ENCODE measurements around the gene ASXL2.
A peak's percentile ranks its signal among the peaks of the same experiment; 100 is the strongest.

Gene ASXL2

GRCh38 chr2:25701801-25702200, 176.5 kb downstream of the ASXL2 start:
- H3K27me3 ChIP-seq (ENCODE audit: insufficient read depth, low read depth, severe bottlenecking) = no peaks in the 10 kb centered on the region
- no peak for TF ChIP-seq CTCF (IDR thresholded peaks at IDR 0.05; ENCODE audit: low read depth, low read length)
- H3K36me3 ChIP-seq = no peaks in the 10 kb centered on the region
- peak overlapping the region; percentile 3; the same call in 1 of the 2 replicates for H3K27ac ChIP-seq
- H3K9me3 ChIP-seq (ENCODE audit: severe bottlenecking) = peaks cover 4% of the 10 kb centered on the region
- no peak overlapping the region for H3K4me3 ChIP-seq (ENCODE audit: low read depth, low read length)
- DNase-seq = peak; percentile 55

- Histone ChIP-seq H3K4me3 (ENCODE audit: low read depth, low read length) (no peak overlapping the region), H3K27ac (no peak overlapping the region), H3K36me3 (no peaks in the 10 kb centered on the region), H3K9me3 (ENCODE audit: severe bottlenecking) (peaks cover 4% of the 10 kb centered on the region), H3K27me3 (ENCODE audit: insufficient read depth, low read depth, severe bottlenecking) (no peaks in the 10 kb centered on the region)
- peak; percentile 40 for DNase-seq
- TF ChIP-seq CTCF (IDR thresholded peaks at IDR 0.05; ENCODE audit: low read depth, low read length) = peak; percentile 66
Observed at GRCh38 chr2:25700221-25700660, 178.0 kb downstream of the ASXL2 start.

- no peak for TF ChIP-seq CTCF (IDR thresholded peaks at IDR 0.05; ENCODE audit: low read depth, low read length)
- Histone ChIP-seq H3K9me3 (ENCODE audit: severe bottlenecking) (no peaks in the 10 kb centered on the region), H3K36me3 (no peaks in the 10 kb centered on the region), H3K27me3 (ENCODE audit: insufficient read depth, low read depth, severe bottlenecking) (no peaks in the 10 kb centered on the region), H3K4me3 (ENCODE audit: low read depth, low read length) (no peak overlapping the region), H3K27ac (no peak overlapping the region)
- no peak for DNase-seq
Observed at GRCh38 chr2:25699216-25699615, 179.1 kb downstream of the ASXL2 start.

- no peaks in the 10 kb centered on the region for H3K36me3 ChIP-seq
- no peak overlapping the region for H3K27ac ChIP-seq
- H3K9me3 ChIP-seq (ENCODE audit: severe bottlenecking) = no peaks in the 10 kb centered on the region
- H3K27me3 ChIP-seq (ENCODE audit: insufficient read depth, low read depth, severe bottlenecking) = no peaks in the 10 kb centered on the region
- no peak for DNase-seq
- TF ChIP-seq CTCF (IDR thresholded peaks at IDR 0.05; ENCODE audit: low read depth, low read length) = no peak
- H3K4me3 ChIP-seq (ENCODE audit: low read depth, low read length) = no peak overlapping the region
Observed at GRCh38 chr2:25698752-25699151, 179.5 kb downstream of the ASXL2 start.

- no peaks in the 10 kb centered on the region for H3K9me3 ChIP-seq (ENCODE audit: severe bottlenecking)
- TF ChIP-seq CTCF (IDR thresholded peaks at IDR 0.05; ENCODE audit: low read depth, low read length) = no peak
- H3K36me3 ChIP-seq = no peaks in the 10 kb centered on the region
- DNase-seq = no peak
- H3K27ac ChIP-seq = no peak overlapping the region
- H3K27me3 ChIP-seq (ENCODE audit: insufficient read depth, low read depth, severe bottlenecking) = no peaks in the 10 kb centered on the region
- no peak overlapping the region for H3K4me3 ChIP-seq (ENCODE audit: low read depth, low read length)
Observed at GRCh38 chr2:25697559-25698341, 180.5 kb downstream of the ASXL2 start.

Data from WERI-Rb-1 (cell line).